ENCODE data around the gene SCG2.
"Not testable (repeated sequence)": the region's sequence is repeated elsewhere in the genome, so short reads cannot be mapped to it uniquely, and the experiment has no call there.

SCG2 gene

DNA sequence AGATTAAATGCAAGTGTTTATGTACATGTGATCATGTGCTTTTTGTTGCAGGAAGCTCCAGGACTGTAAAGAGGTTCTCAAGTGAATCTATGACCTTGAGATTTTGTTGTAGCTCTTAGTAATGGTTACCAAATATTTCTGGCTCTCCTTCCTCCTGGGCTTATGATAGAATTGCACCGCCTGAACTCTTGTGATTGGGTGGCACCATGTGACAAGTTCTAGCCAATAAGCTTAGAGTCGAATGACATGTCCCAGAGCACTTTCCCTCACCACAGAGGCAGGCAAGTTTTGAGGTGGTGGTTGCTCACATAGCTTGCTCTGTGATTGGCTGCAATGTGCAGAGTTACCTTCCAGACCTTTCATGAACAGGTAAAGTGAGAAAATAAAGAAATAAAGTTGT lies 8.9 kb upstream of the SCG2 start:
- no peak for DNase-seq (ENCODE audit: low read depth in 2 of 2)

DNA sequence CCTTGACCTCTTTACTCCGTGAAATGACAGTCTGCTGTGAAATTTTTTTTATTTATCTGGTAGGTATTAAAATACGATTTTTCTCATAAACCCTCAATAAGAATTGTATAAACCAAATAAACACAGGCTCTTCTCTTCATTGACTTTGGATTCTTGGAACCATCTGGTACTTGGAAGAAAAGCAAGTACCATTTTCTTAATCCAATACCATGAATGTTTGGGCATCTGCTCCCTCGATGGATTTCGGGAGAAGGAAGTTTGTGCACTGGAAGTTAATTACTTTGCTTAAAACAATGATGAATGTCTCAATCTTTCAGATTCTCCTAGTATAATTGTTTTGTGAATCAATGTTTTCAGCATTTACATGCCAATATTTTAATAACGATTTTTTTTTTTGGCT lies 5.3 kb upstream of the SCG2 start:
- DNase-seq (ENCODE audit: low read depth in 2 of 2) = no peak

DNA sequence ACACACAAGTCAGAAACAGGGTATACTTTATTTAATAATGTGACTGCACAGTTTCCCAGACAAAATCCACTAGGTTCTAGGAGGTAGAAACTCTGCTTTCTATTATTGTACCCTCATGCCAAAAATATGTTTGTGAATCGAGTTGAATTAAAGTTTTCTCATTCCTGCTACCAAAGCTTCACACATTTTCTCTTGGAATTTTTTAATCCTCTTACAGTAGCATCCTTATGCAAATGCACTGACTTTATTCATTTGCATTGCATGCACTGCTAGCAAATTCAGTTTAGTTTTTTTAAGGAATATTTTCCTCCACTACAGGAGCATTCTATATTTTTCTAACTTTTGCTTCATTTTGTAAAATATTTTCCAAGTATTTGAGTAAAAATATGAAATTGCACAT lies 4.8 kb upstream of the SCG2 start:
- DNase-seq (ENCODE audit: low read depth in 2 of 2) = no peak

DNA sequence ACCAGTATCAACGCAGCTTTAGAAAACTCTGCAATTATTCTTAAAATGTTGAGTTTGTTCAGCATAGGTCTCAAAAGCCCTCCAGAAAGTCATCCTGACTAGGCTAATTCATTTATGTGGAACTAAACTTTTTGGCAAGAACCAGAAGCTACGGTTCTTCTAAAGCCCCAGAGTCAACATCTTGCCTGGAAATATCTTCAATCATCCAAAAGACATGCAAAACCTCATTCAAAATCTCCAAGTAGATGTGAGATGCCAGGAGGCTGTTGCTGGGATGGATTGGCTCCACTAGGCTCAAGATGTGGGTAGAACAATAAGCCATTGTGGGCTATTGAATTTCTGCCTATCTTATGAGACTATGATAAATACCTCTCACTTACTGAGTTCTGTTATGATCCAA lies 2.1 kb upstream of the SCG2 start:
- no peak for DNase-seq (ENCODE audit: low read depth in 2 of 2)

DNA sequence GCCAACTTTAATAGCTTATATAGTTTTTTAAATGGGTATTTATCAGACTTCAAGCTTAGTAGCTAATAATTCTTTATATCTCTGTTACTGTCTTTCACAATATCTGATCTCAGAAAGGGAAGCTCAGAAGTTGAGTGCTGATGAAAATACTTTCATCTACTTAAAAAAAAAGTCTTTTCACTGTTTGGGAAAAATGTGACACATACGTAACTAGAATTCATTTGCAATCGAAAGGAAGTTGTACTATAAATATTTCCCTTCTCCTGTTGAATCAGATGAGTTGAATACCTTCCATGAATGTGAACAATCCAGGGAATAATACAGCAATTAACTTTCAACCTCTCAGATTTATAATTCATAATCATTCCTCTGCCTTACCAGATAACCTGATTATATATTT lies 811 bp upstream of the SCG2 start:
- DNase-seq (ENCODE audit: low read depth in 2 of 2) = no peak

DNA sequence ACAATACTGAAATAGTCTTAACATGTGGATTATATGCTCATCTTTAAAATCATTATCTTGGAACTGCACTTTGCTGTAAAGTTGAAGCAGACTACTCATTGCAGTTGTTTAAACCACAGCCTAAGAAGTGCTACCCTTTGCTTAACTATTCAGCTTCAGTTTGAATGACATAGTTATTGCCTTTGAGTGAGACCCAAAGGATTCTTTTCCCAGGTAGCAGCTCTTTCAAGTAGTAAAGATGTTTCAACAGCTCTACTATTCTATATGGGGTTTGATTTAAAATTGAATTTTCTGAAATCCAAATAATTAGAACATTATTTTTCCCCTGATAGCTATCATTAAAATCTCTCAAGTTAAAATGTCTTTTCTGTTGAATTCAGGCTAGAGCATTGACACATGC lies 1.1 kb downstream of the SCG2 start:
- no peak for DNase-seq (ENCODE audit: low read depth in 2 of 2)

DNA sequence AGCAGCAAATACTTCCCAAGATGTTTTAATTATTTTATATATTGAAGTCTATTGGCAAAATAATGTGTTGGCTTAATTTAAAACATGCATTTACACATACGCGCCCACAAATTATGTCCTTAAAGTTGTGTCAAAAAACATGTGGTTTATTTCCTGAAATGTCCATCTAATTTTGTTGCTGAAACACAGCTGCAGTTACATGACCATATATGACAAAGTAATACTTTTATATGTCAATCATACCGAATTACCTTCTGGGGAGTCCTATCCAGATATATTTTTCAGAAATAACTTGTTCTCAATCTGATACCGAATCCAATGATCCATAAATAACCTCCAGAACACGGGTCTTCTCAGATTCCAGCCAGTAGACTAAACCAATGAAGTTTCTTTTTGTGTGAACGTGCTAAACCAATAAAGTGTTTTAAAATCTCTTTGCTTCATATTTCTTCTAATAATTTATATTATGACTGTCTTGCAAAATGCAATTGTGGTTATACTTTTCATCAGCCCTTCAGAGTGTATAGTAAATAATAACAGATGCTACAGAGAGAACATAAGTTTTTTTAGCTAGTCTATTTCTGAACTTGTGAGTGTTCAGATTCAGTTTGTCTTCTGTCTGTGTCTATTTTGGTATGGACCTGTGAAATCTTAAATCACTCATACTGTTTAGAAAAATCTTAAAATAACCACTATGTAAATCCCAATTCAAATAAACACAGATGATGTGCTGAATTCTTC lies 2.4 kb downstream of the SCG2 start:
- DNase-seq (ENCODE audit: low read depth in 2 of 2) = no peak

DNA sequence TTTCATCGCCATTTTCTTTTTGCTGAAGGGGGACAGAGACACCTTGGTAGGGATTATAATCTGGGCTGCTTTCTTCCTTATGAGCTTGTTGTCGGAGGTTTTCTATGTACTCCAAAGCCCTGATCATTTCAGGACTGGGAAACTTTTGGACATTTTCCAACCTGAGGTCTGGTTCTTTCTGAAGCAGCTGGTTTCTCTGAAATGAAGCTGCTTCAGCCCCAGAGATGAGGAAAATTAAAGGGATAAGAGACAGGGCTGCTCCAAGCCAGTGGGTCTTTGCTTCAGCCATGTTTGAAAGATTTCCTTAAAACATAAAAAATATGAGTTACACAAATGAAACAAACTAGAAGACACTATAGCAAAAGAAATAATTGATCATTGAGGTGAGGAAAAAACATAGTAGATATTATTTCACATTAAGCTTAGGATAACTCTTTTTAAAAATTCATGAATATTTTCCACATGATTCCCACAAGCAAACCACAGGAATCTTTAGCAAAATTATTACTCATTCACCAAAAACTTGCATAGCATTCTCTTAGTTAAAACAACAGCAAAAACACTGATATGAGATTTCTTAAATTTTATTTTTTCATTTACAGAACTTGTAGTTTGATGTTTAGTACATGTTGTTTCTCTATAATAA lies 3.0 kb downstream of the SCG2 start:
- DNase-seq (ENCODE audit: low read depth in 2 of 2) = no peak

DNA sequence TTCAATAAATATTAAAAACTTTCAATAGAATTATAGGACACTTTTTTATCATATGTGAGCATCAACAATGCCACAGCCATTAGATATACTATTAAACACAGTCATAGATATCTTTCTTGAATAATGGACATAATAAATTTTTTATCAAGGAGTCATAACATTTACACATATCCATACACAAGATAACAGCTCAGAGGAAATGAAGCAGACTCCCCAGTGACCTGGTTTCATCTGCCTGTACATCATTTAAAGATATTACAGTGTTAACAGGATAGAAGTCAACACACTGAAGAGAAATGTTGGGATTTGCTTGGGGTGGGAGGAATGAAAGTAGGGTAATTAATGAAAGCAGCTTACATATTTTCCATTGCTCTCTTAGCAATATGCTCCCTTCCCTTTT lies 5.1 kb downstream of the SCG2 start:
- no peak for DNase-seq (ENCODE audit: low read depth in 2 of 2)

DNA sequence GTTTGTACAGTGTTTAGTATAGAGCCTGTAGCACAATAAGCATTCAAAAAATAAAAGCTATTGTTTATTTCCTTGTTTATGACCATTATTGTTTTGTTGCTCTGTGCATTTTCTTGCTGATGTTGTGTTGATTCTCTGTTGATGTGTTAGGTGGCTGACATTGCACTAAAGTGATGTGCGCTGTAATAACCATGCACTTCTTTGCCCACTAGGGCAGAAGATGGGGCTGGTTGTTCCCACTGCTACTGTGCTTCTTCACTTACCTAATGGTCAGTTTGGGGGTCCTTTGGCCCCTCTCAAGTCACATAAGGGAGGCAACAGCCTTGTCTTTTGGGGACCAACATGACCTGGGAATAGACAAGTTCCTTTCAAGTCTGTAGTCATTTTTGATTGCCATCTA lies 6.0 kb downstream of the SCG2 start:
- DNase-seq (ENCODE audit: low read depth in 2 of 2) = no peak

DNA sequence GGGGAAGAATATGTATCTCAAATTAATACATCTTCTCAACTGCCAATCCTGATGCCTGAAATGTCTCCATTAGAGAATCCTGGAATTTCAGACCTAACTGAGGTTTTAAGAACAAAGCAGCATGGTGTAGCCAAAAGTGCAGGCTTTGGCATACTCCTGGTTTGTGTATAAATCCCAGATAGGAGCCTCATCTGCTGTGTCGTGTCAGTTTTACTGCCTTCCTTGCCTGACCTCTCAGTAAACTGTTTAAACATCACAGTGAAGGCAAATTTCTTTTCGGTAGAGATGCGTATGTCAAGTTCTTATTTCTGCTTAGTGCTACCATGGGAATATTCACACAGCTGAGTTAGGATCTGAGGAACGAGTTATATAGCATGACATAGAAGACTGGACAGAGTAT lies 7.3 kb downstream of the SCG2 start:
- no peak for DNase-seq (ENCODE audit: low read depth in 2 of 2)

DNA sequence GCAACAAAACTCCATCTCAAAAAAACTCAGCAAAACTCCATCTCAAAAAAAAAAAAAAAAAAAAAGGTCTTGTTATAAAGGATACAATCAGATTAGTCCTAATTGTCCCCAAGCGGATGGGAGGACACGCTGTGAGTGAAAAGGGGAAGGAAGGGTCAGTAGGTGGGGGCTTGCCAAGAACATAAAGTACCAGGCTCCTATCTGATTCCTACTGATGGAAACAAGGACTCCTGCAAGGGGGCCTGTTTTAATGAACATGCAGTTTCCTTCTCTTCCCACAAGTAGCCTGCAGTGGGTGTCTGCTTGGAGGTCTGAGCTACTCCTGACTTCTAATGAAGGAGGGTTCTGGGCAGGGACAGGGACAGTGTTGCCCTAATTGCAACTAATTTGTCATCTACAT lies 7.9 kb downstream of the SCG2 start:
- no peak for DNase-seq (ENCODE audit: low read depth in 2 of 2)

DNA sequence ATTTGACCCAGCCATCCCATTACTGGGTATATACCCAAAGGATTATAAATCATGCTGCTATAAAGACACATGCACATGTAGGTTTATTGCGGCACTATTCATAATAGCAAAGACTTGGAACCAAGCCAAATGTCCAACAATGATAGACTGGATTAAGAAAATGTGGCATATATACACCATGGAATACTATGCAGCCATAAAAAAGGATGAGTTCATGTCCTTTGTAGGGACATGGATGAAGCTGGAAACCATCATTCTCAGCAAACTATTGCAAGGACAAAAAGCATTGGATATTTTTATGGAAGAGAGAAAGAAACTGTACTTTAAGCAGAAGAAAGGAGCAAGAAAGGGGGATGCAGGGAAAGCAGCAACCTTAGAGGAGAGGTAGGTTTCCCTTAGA lies 9.5 kb downstream of the SCG2 start:
- not testable (repeated sequence) for DNase-seq (ENCODE audit: low read depth in 2 of 2)

DNA sequence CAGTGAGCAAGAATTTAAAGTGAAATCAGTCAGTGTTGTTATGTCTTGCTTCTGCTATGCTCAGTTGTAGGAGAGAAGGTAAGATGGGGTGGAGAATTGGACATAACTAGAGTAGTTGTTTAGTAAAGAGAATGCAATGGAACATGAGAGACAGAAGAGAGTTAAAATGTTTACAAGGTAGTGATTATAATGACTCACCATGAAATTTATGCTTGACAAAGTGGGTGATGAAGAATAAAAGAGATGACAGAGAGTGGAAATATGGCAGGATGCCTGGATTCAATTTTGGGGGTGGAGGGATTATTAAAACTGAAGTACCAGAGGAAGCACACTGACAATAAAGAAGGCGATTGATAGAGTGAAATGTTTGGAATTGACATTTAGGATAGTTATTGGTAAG lies 10.6 kb downstream of the SCG2 start:
- DNase-seq (ENCODE audit: low read depth in 2 of 2) = no peak

DNA sequence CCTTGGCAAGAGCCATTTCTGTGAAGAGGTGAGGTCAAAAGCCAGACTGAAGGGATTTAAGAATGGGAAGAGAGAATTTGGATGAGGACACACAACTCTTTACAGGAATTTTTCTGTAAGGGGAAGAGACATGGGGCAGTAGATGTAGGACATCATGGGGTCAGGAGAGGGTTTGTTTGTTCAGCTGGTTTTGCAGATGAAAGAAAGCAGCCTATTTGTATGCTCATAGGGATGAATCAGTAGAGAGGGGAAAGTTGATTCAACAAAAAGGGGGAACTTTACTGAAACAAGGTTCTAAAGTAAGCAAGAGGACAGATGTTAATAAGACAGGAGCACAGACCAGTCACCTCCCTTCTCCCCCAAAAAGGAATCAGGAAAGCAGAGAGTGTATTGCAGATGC lies 11.2 kb downstream of the SCG2 start:
- no peak for DNase-seq (ENCODE audit: low read depth in 2 of 2)

DNA sequence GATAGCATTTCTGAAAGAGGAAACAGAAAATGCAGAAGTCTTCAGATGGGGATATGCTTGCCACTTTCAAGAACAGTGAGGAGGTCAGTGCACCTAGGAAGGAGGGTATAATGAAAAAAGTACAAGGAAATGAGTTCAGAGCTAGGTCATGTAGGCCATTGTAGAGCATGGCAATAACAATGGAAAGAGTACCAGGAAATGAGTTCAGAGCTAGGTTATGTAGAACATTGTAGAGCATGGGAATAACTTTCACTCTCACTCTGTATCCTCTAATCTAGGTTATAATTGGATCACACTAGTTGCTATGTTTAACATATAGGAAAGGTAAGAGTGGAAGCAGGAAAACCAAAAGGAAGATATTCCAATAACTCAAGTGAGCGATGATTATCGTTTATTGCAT lies 12.3 kb downstream of the SCG2 start:
- no peak for DNase-seq (ENCODE audit: low read depth in 2 of 2)

DNA sequence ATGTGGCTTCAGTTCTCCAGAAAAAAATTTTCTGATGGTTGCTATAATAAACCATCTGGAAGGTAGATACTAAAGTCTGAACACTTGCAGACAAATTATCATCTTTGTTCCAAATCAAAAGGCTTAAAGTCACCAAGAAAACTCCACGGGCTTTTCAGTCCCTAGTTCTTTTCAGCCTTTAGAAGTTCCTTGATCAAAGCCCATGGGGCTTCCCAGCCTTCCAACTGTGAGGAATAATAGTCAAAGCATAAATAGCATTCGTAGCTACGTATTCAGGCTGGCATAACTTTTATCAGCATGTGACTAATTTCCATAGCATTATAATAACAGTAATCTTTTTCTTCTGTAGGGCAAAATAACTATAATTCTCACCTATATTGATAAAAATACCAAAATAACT lies 13.9 kb downstream of the SCG2 start:
- DNase-seq (ENCODE audit: low read depth in 2 of 2) = no peak

DNA sequence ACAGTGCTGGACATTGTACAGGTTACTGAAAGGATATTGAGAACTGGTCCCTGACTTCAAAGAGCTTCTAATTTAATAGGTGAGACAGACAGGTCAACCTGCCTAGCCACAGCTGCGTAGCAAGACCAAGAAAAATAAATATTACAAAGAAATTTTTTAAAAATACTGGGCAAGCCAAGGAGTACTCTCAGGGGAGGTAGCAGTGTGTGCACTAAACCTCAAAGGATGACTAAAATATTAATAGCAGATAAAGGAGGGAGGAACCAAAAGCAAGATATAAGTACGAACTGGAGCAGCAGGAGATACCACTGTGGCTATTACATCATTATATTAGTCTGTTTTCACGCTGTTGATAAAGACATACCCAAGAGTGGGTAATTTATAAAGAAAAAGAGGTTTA lies 14.9 kb downstream of the SCG2 start:
- no peak for DNase-seq (ENCODE audit: low read depth in 2 of 2)

DNA sequence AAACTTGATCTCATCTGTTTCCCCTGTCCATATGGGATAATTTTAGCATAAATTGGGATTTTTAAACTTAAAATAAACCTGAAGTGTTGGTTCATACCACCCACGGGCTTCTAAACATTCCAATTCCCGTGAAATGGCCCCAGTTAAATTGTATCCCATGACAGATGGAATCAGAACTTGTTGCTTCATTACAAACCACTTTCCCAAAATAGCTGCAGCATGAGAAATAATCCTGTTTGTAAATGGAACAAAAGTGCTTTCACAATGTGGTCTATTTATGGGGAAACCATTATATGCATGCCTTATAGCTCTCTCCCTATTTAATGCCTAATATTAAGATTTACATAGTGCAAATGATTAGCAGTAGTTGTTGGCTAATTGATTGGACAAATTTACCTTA lies 15.9 kb downstream of the SCG2 start:
- no peak for DNase-seq (ENCODE audit: low read depth in 2 of 2)

DNA sequence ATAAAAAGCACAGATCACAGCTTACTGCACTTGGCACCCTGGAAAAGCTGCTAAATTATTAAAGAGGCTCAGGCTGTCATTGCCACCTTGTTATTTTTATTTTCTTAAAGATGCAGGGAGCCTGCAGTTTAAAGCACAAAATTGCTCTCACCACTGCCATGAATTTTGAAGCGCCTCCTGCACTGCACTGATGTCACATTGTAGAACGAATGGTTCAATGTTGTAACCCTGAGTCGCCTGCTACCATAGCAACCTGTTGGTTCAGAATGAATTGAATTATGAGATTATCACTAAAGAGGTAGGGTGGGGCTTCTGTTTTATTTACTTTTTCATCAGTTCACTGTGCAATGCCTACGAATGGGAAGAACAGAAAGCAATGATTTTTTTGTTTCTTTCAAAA lies 16.5 kb downstream of the SCG2 start:
- DNase-seq (ENCODE audit: low read depth in 2 of 2) = no peak

DNA sequence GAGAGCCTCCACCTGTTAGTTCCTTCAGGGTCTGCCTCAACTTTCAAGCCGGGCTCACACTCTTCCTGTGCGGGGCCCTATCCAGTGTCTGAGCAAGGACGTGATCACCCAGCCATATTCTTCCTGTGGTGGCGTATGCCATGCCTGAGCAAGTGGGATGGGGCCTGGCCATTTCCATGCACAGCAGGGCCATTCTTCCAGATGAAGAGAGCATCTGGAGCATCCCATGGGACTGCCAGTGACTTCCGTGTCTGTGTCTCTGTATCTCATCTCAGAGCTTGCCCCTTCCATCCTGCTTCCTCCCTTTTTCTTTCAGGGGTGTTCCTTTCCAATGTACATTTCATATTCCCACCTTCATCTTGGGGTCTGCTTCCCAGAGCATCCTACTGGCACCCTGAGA lies 20.2 kb downstream of the SCG2 start:
- no peak for DNase-seq (ENCODE audit: low read depth in 2 of 2)

DNA sequence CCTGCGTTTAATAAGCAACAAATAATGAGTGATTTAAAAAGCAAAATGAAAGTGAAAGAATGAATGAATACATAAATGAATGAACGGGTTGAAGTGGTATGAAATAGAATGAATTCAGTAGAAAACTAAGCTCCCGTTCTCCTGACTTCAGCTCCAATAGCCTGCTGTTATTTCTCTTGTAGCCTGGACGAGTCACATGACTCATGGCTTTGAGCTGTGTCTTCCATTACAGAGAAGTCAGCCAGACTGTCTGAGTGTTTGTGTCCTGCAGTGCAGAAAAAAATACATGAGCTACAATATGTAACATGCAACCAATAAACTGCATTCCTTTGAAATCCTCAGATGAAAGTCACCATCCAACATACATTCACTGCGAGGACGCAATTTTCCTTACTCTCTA lies 21.2 kb downstream of the SCG2 start:
- no peak for DNase-seq (ENCODE audit: low read depth in 2 of 2)

DNA sequence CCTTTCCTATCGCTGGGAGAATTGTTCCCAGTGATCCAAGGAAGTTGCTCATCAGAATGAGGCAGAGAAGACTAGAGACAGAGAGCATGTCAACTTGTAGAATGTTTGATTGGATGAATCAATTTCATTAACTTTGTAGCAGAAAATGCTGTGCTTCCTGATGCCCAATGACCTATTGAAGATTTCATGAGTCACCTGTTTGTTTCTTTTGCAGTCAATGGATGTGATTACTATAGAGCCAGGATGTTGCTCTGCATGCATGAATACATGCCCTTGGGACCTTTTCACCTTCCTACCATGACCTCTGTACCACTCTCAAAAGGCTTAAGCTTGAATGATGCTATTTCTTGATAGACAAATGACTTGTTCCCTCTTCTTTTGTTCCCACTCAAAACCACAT lies 23.3 kb downstream of the SCG2 start:
- DNase-seq (ENCODE audit: low read depth in 2 of 2) = no peak

DNA sequence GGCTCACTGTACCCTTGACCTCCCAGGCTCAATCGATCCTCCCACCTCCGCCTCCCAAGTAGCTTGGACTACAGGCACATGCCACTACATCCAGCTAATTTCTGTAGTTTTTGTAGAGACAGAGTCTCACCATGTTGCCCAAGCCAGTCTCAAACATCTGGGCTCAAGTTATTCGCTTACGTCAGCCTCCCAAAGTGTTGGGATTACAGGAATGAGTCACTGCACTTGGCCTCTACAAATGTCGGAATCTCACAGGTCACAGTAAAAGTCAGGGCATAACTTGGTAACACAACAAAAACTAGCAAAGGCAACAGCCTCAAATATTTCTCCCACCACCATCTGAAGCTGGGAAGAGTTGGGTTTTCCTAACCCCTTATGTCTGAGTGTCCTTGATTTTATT lies 25.3 kb downstream of the SCG2 start:
- no peak for DNase-seq (ENCODE audit: low read depth in 2 of 2)

Measured in stimulated activated CD4-positive, alpha-beta T cell treated with anti-CD3 and anti-CD28 coated beads, Interleukin-4, amount 100 ng/mL, for 48 hours (primary cell).